Prostate gland (tissue), 2 donors: ENCODE results near the gene FAAP100. TPM values are rescaled to one million over a fixed set of nuclear protein-coding genes. Genes with fewer than 3 reads are reported as not detected.

Experiments used
- DNase-seq: peaks from one replicate; pipeline ENCODE4 v3.0.0-alpha.2; 2019; ENCODE audit warnings: low spot score
- H3K27ac ChIP-seq, 2 donors: fragments of 200-600 bp; sonication (generic); 2 replicates each; pipeline ENCODE4 v1.5.1; 2017 to 2019
- H3K27me3 ChIP-seq: fragments of 200-600 bp; sonication (generic); replicated peaks from 2 replicates; pipeline ENCODE4 v1.5.1; 2019; ENCODE audit not compliant: insufficient read depth
- H3K36me3 ChIP-seq, 2 donors: fragments of 200-600 bp; sonication (generic); 1 replicate in 1 of 2; 2 replicates in 1 of 2; pipeline versions ENCODE4 v1.5.1 to v1.8.1; 2017 to 2019
- H3K4me1 ChIP-seq: fragments of 200-600 bp; sonication (generic); replicated peaks from 2 replicates; pipeline ENCODE4 v1.5.1; 2019
- H3K4me3 ChIP-seq, 2 donors: fragments of 200-600 bp; sonication (generic); 2 replicates each; pipeline ENCODE4 v1.5.1; 2017 to 2019
- H3K9me3 ChIP-seq: fragments of 200-600 bp; sonication (generic); 2 replicates; pipeline ENCODE4 v1.5.1; 2017
- POLR2A ChIP-seq: fragments of 450-650 bp; IDR thresholded peaks from one replicate; pipeline ENCODE4 v1.6.1; 2016; ENCODE audit warnings: antibody characterized with exemption, mild to moderate bottlenecking
- POLR2AphosphoS5 ChIP-seq: sonication (generic); formaldehyde crosslinking; IDR thresholded peaks from one replicate; pipeline ENCODE4 v1.6.1; 2017; ENCODE audit warnings: antibody characterized with exemption
- WGBS: methylation state at CpG from one replicate; pipeline ENCODE4 v1.1.5; 2018; 5-methylcytosine and 5-hydroxymethylcytosine counted together
- intact Hi-C: fragments of 100-400 bp; cut with DNase I; formaldehyde crosslinking; loops from one replicate; pipeline ENCODE4 v1.14.2; 2022
- total RNA-seq, 2 donors: library from RNA; depleted of rRNA; stranded (reverse); fragments of >200 nt; gene quantifications; one replicate each; pipeline ENCODE4 v1.1.0, GENCODE V29; 2016
- TF ChIP-seq, protein P1 (sequence below), 4 experiments: fragments of 200-600 bp in 2 of 4; fragments of 450-650 bp in 2 of 4; sonication (generic) in 2 of 4; IDR thresholded peaks; 1 replicate in 3 of 4; 2 replicates in 1 of 4; pipeline ENCODE4 v1.5.1; 2016 to 2019; ENCODE audit warnings: antibody characterized with exemption in 4 of 4, mild to moderate bottlenecking in 2 of 4, moderate library complexity in 2 of 4

The FAAP100 gene
- total RNA-seq, 2 donors from 2014 or later = 27.8 to 44.4 TPM

DNA sequence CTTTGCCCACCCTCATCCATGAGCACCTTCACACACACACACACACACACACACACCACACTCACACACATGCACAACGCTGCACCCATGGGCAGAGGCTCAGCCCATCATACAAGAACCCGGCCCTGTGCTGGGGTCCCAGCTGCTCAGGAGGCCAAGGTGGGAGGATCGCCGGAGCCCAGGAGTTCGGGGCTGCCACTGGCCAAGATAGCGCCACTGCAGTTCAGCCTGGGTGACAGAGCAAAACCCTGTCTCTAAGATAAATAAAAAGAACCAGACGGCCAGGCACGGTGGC lies 27.3 kb downstream of the FAAP100 start:
- no peaks in the 10 kb centered on the region for H3K9me3 ChIP-seq
- no peaks in the 10 kb centered on the region for H3K27me3 ChIP-seq
- intact Hi-C loops = no loop called here
- peaks cover under 1% of the 10 kb centered on the region for H3K4me1 ChIP-seq
- 80% methylated on average over 8 of the region's 8 CpGs for WGBS
- no peaks in the 10 kb centered on the region for H3K36me3 ChIP-seq
- no peak overlapping the region for H3K4me3 ChIP-seq
- TF ChIP-seq, protein P1, sequence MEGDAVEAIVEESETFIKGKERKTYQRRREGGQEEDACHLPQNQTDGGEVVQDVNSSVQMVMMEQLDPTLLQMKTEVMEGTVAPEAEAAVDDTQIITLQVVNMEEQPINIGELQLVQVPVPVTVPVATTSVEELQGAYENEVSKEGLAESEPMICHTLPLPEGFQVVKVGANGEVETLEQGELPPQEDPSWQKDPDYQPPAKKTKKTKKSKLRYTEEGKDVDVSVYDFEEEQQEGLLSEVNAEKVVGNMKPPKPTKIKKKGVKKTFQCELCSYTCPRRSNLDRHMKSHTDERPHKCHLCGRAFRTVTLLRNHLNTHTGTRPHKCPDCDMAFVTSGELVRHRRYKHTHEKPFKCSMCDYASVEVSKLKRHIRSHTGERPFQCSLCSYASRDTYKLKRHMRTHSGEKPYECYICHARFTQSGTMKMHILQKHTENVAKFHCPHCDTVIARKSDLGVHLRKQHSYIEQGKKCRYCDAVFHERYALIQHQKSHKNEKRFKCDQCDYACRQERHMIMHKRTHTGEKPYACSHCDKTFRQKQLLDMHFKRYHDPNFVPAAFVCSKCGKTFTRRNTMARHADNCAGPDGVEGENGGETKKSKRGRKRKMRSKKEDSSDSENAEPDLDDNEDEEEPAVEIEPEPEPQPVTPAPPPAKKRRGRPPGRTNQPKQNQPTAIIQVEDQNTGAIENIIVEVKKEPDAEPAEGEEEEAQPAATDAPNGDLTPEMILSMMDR (IDR thresholded peaks at IDR 0.05) = no peak
- no peak for TF ChIP-seq POLR2A
- TF ChIP-seq POLR2AphosphoS5 = no peak
- H3K27ac ChIP-seq = no peak overlapping the region
- DNase-seq = no peak

DNA sequence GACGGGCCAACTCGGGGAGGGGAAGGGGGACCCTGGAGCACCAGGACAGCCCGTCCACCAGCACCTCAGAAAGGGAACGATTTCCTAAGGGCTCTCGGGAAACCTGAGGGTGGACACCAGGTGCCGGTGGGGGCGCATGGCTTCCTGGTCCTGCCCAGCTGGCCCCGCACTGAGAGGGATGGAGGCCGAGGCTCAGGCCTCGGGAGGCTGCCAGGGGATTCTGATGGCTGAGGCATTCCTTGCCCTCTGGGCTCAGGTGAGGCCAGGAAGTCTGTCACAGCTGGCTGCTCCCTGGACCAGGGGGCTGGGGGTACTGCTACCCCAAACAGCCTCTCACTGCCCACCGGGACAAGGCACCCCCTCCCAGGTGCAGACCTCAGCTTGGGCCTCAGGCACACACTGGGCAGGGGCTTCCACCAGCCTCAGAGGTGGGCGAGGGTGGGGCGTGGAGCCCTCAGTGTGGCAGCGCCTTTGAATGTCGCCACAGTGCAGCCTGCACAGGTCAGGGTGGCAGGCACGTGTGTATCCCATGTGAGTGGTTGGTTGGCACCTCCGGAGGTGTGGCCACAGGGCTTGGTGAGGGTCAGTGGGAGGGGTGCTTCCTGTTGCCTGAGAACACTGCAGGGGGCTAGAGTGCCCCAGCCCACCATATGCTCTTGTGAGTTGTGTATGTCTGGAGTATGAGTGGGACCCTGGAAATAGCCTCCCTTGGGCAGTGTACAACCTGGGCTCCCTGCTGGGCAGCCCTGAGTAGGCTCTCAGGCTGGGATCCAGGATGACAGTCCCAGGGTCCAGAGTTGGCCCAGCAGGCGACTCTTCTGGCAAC lies 27.9 kb downstream of the FAAP100 start:
- Histone ChIP-seq H3K27me3 (no peaks in the 10 kb centered on the region), H3K27ac (no peak overlapping the region), H3K4me3 (no peak overlapping the region), H3K36me3 (no peaks in the 10 kb centered on the region), H3K4me1 (peaks cover 6% of the 10 kb centered on the region), H3K9me3 (no peaks in the 10 kb centered on the region)
- intact Hi-C loops = no loop called here
- no peak for DNase-seq
- 65% methylated on average over 15 of the region's 18 CpGs for WGBS
- no peak for TF ChIP-seq POLR2AphosphoS5
- TF ChIP-seq POLR2A = no peak
- TF ChIP-seq, protein P1 (IDR thresholded peaks at IDR 0.05) = no peak

- TF ChIP-seq POLR2A (no peak), POLR2AphosphoS5 (no peak)
- TF ChIP-seq, protein P1 (IDR thresholded peaks at IDR 0.05) = no peak
- WGBS = 28% methylated on average over 17 of the region's 17 CpGs
- no peak for DNase-seq
- intact Hi-C loops = no loop called here
- no peak overlapping the region for H3K27ac ChIP-seq
- H3K4me1 ChIP-seq = peaks cover 9% of the 10 kb centered on the region
- H3K27me3 ChIP-seq = no peaks in the 10 kb centered on the region
- H3K9me3 ChIP-seq = no peaks in the 10 kb centered on the region
- H3K36me3 ChIP-seq = no peaks in the 10 kb centered on the region
- H3K4me3 ChIP-seq = no peak overlapping the region
Measured at GRCh38 chr17:81523402-81524038, 28.6 kb downstream of the FAAP100 start.

DNA sequence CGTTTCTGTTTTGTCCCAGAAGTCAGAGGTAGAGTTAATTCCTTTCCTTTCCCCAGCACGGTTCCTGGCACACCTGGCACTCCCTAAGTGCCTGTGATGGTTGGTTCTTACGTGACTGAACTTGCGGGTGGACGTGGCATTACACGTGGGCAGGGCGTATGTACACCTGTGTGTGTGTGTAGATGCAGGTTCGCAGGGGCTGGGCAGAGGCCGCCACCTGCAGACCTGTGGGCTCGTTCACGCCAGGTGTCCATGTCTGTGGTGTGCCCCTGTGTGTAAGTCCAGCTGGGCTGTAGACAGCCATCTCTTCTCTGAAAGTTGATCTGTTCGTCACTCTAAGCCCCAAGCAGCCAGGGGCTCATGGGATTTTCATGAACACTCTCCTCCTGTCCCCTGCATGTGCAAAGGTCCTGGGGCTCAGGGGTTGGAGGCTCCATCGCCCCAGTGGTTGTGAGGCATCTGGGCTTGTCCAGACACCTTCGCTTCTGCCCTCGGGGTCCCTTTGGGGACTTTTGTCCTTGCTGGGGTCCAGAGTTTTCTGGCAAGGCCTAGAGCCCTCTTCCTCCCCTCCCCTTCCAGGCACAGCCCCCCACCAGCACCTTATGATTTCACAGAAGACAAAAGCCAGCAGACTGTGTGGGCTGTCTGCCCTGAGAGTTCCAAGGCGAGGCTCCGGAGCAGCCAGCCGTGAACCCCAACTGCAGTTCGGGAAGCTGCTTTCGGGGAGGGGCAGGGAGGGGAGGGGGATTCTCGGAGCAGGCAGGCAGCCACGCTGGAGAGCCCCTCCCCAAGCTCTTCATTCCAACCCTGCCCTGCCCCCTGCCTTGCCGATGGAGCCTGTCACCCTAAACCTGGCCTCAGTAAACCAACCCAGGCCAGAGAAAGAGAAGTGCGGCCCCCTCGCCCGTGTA lies 29.4 kb downstream of the FAAP100 start:
- Histone ChIP-seq H3K36me3 (no peaks in the 10 kb centered on the region), H3K4me1 (peaks cover 9% of the 10 kb centered on the region), H3K27me3 (no peaks in the 10 kb centered on the region), H3K4me3 (no peak overlapping the region), H3K27ac (no peak overlapping the region), H3K9me3 (no peaks in the 10 kb centered on the region)
- WGBS = 59% methylated on average over 26 of the region's 26 CpGs
- no peak for DNase-seq
- TF ChIP-seq POLR2AphosphoS5 (no peak), POLR2A (no peak)
- TF ChIP-seq, protein P1 (IDR thresholded peaks at IDR 0.05) = no peak
- intact Hi-C loops = no loop called here
